HG02610 (cell line): Measurements from ENCODE around the gene SLC7A11.
"Not testable (repeated sequence)": the region's sequence is repeated elsewhere in the genome, so short reads cannot be mapped to it uniquely, and the experiment has no call there.

ENCODE experiments used
- ATAC-seq: cut with Tn5 transposase; IDR thresholded peaks from one replicate; pipeline ENCODE4 v1.9.1; 2021; ENCODE audit warnings: mild to moderate bottlenecking, moderate library complexity; ENCODE audit not compliant: unreplicated experiment

The SLC7A11 gene

DNA sequence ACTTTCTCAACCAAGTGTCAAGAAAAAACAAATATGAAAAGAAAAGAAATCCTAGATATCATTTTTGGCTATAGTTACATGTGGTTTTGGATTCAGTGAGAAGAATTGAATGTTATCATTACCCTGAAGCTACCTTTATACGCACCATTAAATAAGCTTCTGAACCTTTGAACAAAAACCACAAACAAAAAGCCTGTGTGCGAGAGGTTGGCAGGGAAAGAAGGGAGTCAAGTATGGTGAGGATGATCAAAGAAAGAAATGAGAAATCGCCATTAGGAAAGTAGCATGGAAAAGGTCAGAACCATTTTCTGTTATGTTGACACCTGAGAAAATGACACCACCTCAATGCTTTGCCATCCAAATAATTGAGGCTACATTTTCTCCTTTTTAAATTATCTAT lies 1.2 kb upstream of the SLC7A11 start:
- no peak for ATAC-seq

GRCh38 chr4:138242834-138243156 lies 646 bp upstream of the SLC7A11 start:
- no peak for ATAC-seq

GRCh38 chr4:138241281-138242075 lies 671 bp downstream of the SLC7A11 start:
- no peak for ATAC-seq

DNA sequence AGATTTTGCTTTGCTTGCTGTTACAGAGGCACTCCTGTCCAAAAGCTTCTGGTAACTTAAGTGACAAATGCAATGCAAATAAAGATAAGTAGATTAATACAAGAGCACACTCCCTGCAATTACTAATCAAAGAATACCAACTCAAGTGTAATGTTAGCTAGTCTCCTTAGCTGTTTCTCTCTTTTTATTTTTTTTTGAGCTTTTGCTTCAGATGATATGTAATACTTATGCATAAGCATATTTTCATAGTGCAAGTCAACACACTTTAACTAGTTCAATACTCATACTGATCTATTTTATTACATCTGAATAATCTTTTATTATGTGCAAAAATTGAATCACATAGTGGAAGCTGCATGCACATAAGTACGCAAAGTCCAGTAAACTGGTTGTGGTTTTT lies 2.7 kb downstream of the SLC7A11 start:
- no peak for ATAC-seq

DNA sequence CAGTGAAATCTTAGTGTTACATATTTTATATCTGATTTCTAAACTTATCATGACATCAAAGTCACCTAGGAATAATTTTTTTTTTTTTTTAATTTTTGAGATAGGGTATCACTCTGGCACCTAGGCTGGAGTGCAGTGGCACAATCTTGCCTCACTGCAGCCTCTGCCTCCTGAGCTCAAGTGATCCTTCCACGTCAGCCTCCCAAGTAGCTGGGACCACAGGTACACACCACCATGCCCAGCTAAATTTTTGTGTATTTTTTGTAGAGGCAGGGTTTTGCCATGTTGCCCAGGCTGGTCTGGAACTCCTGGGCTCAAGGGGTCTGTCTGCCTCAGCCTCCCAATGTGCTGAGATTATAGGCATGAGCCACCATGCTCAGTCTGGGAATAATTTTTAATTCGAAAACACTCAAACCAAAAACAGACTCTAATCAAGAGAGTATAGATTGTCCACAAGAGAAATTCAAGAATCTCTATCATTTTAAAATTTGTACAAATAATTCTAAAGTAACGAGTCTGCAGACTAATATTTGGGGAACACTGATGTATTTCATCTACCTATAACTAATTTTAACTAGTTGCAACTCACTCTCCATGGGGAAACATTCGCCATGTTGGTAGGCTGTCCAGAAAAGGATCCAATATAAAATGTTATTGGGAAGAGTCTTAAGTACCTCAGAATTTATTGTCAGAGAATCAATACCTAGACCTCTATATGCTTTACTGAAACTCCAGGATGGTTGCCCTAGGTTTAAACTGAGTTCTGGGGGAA lies 3.4 kb downstream of the SLC7A11 start:
- no peak for ATAC-seq

DNA sequence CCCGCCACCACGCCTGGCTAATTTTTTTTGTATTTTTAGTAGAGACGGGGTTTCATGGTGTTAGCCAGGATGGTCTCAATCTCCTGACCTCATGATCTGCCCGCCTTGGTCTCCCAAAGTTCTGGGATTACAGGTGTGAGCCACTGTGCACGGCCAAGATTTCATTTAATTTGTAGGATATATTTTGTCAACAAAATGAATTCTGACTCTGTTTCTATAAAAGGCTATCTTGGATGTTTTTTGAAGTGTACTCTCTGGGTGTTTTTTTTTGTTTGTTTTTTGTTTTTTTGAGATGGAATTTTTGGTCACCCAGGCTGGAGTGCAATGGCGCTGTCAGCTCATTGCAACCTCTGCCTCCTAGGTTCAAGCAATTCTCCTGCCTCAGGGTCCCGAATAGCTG lies 5.0 kb downstream of the SLC7A11 start:
- not testable (repeated sequence) for ATAC-seq

- no peak for ATAC-seq
Measured at GRCh38 chr4:138236037-138236436, 6.1 kb downstream of the SLC7A11 start.

DNA sequence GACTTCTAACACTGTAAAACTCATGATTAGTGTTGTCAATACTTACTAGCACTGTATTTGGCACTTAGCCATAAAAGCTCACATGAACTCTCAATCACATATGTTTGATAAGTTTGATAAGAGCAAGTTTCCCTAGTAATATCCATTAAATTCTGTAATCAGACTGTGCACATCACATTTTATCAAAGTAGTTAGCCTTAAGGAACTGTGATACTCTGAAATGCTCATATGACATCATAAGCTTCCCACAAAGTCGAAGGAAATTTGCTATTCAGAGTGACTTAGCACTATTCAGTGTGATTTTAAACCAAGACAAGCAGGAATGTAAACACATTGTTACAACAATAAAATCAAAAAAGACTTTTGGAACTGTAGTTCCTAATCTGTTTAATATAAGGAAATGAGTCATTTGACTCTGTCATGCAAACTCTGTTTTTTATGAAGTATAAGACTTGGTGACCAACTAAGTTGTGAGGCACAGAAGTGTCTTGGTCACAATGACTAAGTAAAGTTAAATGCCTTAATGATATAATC lies 6.7 kb downstream of the SLC7A11 start:
- peak; percentile 70 for ATAC-seq

DNA sequence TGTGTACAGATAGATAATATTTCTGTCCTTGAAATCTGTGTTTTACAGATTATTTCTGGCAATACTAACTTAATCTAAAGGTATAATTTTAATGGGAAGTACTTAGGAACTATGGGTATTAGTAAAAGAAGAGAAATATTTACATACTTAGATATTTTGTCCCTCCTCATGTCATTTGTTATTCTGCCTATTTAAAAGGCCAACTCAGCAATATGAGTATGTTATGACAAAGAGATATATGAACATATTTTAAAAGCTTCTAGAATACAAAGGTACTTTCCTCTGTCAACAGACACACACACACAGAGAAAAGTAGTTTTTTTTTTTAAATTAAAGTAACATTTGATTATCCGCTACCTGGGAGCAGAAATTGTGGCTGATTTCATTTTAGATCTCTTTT lies 7.9 kb downstream of the SLC7A11 start:
- no peak for ATAC-seq

- ATAC-seq = no peak
Measured at GRCh38 chr4:138233313-138234034, 8.7 kb downstream of the SLC7A11 start.

- ATAC-seq = no peak
Measured at GRCh38 chr4:138232364-138232763, 9.8 kb downstream of the SLC7A11 start.

DNA sequence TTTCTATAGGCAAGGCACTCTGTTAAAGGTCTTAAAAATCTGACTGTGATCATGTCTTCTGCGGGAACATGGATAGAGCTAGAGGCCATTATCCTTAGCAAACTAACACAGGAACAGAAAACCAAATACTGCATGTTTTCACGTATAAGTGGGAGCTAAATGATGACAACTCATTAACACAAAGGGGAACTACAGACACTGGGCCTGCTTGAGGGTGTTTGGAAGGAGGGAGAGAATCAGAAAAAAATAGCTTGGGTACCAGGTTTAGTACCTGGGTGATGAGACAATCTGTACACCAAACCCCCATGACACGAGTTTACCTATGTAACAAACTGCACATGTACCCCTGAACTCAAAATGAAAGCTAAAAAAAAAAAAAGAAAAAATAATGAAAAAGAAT lies 12.1 kb downstream of the SLC7A11 start:
- ATAC-seq = no peak

DNA sequence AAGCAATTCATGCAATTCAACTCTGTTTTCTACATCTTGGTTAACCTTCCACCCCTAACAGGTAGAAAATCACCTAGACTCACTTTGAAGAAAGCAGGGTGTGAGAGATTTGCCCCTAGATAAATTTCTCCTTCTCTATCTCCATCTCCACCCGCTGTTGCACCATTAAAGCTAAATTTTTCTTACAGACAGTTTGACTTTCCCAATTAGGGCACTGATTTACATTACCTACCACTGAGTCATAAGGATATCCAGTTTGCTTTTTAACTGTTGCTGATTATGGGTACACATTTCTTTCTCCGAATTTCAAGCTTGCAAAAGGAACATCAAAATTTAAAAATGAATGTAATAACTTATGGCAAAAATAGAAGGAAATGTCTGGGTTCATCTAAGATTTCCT lies 13.0 kb downstream of the SLC7A11 start:
- ATAC-seq = no peak

- ATAC-seq = no peak
Measured at GRCh38 chr4:138226351-138226750, 15.8 kb downstream of the SLC7A11 start.

- no peak for ATAC-seq
Measured at GRCh38 chr4:138225477-138225876, 16.7 kb downstream of the SLC7A11 start.

GRCh38 chr4:138224614-138225013 lies 17.5 kb downstream of the SLC7A11 start:
- ATAC-seq = no peak

DNA sequence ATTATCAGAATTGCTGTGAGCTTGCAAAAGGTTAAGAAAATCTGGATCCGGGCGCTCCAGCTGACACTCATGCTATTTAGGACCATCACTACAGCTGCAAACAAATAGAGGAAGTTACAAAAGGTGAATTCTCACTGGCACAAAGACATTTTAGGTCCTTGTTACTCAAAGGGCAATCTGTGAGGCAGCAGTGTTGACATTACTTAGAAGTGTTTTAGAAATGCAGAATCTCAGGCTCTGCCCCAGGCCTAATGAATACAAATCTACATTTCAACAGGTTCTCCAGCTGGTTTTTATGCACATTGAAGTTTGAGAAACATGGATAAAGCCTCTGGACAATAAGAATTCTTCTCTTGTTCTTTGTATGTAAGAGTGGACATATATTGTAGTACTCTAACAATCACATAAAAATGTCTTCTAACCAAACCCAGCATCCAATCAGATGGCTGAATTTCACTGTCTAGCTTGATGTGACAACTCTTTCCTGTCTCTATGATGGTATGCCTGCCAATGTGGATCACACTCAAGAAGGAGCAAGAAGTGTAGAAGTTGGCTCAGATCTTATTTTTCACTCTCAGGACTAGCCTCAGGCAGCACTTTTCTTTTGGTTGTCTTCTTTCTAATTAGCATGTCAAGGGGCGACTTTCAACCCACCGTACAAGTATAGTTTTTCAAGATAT lies 18.8 kb downstream of the SLC7A11 start:
- ATAC-seq = peak; percentile 63

- no peak for ATAC-seq
Measured at GRCh38 chr4:138222046-138222445, 20.1 kb downstream of the SLC7A11 start.

- ATAC-seq = no peak
Measured at GRCh38 chr4:138218976-138219375, 23.2 kb downstream of the SLC7A11 start.

DNA sequence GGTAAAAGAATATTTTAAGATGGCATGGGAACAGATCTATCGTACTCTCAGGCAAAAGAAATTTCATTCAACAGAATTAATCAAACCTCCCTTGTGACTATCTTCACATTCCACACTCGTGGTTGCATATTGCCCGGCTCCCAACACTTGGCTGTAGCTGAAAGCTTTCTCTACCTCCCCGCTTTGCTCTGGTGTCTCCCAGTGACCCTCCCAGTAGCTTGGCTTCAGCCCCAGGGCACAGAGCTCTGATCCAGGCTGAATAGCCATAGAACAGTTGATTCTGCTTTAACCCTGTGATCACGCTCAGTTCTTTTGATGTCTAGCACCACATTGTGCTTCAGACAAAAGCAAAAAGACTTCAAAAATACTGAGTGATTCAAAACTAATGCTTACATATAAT lies 24.6 kb downstream of the SLC7A11 start:
- ATAC-seq = no peak

GRCh38 chr4:138216272-138216867 lies 25.8 kb downstream of the SLC7A11 start:
- no peak for ATAC-seq
